PFSK-1 (cell line): Measurements from ENCODE around the gene FAM168B.

Source experiments
- FOXP2 ChIP-seq: optimal IDR thresholded peaks from 2 replicates; pipeline ENCODE3; 2011; ENCODE audit warnings: borderline replicate concordance, control low read depth, inconsistent platforms; ENCODE audit not compliant: insufficient read depth; ENCODE audit errors: extremely low read length, extremely low read depth
- POLR2AphosphoS5 ChIP-seq: IDR thresholded peaks from 2 replicates; pipeline ENCODE4 v1.6.1; 2012; ENCODE audit warnings: low read depth, mild to moderate bottlenecking, control low read depth, low read length, moderate library complexity
- REST ChIP-seq, 2 experiments: IDR thresholded peaks; 2 replicates each; pipeline versions ENCODE4 v1.6.1 to v1.8.0; 2011 to 2012; ENCODE audit warnings: low read depth in 2 of 2, low read length in 2 of 2, control low read depth in 1 of 2, inconsistent platforms in 1 of 2, mild to moderate bottlenecking in 1 of 2, moderate library complexity in 1 of 2; ENCODE audit not compliant: insufficient read depth in 1 of 2
- SIN3A ChIP-seq: IDR thresholded peaks from 2 replicates; pipeline ENCODE4 v1.6.1; 2012; ENCODE audit warnings: mild to moderate bottlenecking, low read length, moderate library complexity, borderline replicate concordance; ENCODE audit not compliant: insufficient read depth
- TAF1 ChIP-seq: IDR thresholded peaks from 2 replicates; pipeline ENCODE4 v1.6.1; 2012; ENCODE audit warnings: low read length, control low read depth, borderline replicate concordance; ENCODE audit not compliant: insufficient read depth

FAM168B gene

DNA sequence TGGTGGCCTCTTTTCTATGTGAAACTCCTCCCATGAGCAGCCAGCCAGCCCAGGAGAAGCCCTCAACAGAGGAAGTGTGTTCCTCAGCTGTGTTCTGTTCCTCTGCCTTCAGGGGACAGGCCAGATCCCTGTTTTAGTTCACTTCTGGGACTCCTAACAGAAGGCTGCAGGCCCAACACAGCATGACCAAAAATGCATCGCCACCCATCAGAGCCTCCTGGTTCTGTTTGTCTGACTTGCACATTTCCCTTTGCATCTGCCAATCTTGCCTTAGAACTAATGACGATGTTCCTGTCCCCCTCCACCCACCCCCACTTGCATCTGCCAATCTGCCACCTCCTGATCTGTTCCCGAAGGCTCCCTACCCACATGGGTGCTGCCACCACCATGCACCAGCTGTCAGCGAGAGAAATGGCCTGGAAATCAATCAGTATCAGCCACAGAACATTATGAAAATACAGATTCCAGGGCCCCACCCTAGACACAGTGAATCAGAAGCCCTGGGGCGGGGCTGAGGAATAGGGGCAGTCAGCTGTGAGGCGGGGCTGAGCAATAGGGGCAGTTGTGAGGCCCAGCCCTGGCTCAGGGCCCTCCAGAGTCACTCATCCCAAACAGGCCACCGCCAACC lies 51.0 kb downstream of the FAM168B start:
- TF ChIP-seq POLR2AphosphoS5: no peak
- no peak for TF ChIP-seq FOXP2
- no peak for TF ChIP-seq REST (IDR thresholded peaks at IDR 0.05; ENCODE audit: insufficient read depth in 1 of 2, low read depth in 2 of 2, low read length in 2 of 2)
- TF ChIP-seq SIN3A: no peak
- TF ChIP-seq TAF1: no peak

DNA sequence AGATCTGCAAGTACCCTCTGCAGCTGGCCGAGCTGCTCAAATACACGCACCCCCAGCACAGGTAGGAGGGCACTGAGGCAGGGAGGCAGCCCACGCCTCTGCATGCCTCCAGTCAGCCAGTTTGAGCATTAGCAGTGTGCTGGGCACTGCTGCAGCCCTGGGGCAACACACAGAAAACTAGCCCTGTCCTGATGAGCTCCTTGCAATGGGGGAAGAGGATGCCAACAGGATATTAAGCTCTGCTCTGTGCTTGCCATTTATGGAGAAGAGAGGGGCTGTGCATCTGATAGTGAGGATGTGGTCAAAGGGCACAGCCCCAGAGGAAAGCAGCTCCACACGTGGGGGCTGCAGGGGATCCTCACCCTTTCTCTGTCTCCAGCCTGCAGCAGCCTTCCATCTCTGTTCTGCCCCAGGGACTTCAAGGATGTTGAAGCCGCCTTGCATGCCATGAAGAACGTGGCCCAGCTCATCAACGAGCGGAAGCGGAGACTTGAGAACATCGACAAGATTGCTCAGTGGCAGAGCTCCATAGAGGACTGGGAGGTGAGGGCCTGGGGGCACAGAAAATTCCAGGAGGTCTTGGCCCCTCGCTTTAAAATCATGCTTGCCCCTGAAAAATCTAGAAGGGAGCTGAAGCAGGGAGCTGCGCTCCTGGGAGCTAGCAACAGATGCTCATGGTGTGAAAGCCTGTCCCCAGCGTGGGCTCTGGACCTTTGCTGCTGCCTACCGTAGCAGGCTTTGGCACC lies 51.7 kb downstream of the FAM168B start:
- no peak for TF ChIP-seq TAF1
- TF ChIP-seq SIN3A: no peak
- no peak for TF ChIP-seq FOXP2
- no peak for TF ChIP-seq POLR2AphosphoS5
- TF ChIP-seq REST (IDR thresholded peaks at IDR 0.05; ENCODE audit: insufficient read depth in 1 of 2, low read depth in 2 of 2, low read length in 2 of 2): no peak

- TF ChIP-seq SIN3A: no peak
- TF ChIP-seq REST (IDR thresholded peaks at IDR 0.05; ENCODE audit: insufficient read depth in 1 of 2, low read depth in 2 of 2, low read length in 2 of 2): no peak
- no peak for TF ChIP-seq TAF1
- TF ChIP-seq FOXP2: no peak
- TF ChIP-seq POLR2AphosphoS5: no peak
These were observed 52.4 kb downstream of the FAM168B start for GRCh38 chr2:131040661-131041401.

DNA sequence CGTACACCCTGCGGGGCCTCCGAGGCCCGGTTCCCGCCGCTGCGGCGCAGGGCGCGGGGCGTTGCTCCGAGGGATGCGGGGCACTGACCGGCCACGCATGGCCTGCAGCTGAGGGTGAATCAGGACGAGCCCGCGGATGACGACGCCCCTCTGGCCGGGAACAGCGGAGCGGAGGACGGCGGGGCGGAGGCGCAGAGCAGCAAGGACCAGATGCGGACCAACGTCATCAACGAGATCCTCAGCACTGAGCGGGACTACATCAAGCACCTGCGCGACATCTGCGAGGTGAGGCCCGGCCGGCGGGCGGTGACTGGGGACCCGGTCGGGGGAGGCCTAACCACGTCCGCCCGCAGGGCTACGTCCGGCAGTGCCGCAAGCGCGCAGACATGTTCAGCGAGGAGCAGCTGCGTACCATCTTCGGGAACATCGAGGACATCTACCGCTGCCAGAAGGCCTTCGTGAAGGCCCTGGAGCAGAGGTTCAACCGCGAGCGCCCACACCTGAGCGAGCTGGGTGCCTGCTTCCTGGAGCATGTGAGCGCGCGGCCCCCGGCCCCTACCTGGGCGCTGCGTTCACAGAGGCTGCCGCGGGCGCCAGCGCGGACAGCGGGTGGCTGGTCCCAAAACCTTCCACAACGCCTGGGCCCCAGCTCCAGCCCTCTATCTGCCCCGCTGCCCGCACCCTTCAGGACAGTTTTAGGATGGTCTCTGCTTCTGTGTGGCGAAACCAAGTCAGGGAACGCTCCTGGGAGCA lies 53.2 kb downstream of the FAM168B start:
- TF ChIP-seq REST (IDR thresholded peaks at IDR 0.05; ENCODE audit: insufficient read depth in 1 of 2, low read depth in 2 of 2, low read length in 2 of 2): no peak
- no peak for TF ChIP-seq FOXP2
- no peak for TF ChIP-seq TAF1
- TF ChIP-seq POLR2AphosphoS5: no peak
